Tibial artery (tissue), 4 donors: ENCODE data around the gene HABP2.

Source experiments
- DNase-seq, 2 donors: peaks; one replicate each; pipeline ENCODE4 v3.0.0-alpha.2; 2019
- H3K27ac ChIP-seq, 2 donors: fragments of 200-600 bp; sonication (generic) in 1 of 2; 1 replicate in 1 of 2; 2 replicates in 1 of 2; pipeline ENCODE4 v1.5.1; 2018 to 2019; ENCODE audit warnings: mild to moderate bottlenecking in 1 of 2
- H3K27me3 ChIP-seq, 2 donors: fragments of 200-600 bp; sonication (generic) in 1 of 2; one replicate each; pipeline versions ENCODE4 v1.5.1 to v1.6.0; 2016 to 2019
- H3K36me3 ChIP-seq, 3 donors: fragments of 200-600 bp; sonication (generic) in 2 of 3; one replicate each; pipeline ENCODE4 v1.5.1; 2016 to 2019; ENCODE audit warnings: mild to moderate bottlenecking in 2 of 3
- H3K4me1 ChIP-seq, 4 donors: fragments of 200-600 bp; sonication (generic) in 2 of 4; 1 replicate in 3 of 4; 2 replicates in 1 of 4; pipeline ENCODE4 v1.5.1; 2016 to 2019
- H3K4me3 ChIP-seq, 2 donors: fragments of 200-600 bp; sonication (generic) in 1 of 2; 1 replicate in 1 of 2; 2 replicates in 1 of 2; pipeline ENCODE4 v1.5.1; 2018 to 2019; ENCODE audit warnings: mild to moderate bottlenecking in 2 of 2
- H3K9me3 ChIP-seq, 3 donors: fragments of 200-600 bp; sonication (generic) in 1 of 3; one replicate each; pipeline ENCODE4 v1.5.1; 2016 to 2019
- CTCF ChIP-seq, 2 experiments: fragments of 200-600 bp in 1 of 2; fragments of 450-650 bp in 1 of 2; IDR thresholded peaks; one replicate each; pipeline ENCODE4 v1.5.1; 2017 to 2019; ENCODE audit warnings: antibody characterized with exemption in 2 of 2, mild to moderate bottlenecking in 1 of 2, moderate library complexity in 1 of 2
- intact Hi-C: fragments of 100-400 bp; cut with DNase I; formaldehyde crosslinking; loops from one replicate; pipeline ENCODE4 v1.15.0; 2023; ENCODE audit warnings: low total_unique reads

Gene HABP2

GRCh38 chr10:113616244-113617074 lies 63.6 kb downstream of the HABP2 start:
- DNase-seq: no peak

GRCh38 chr10:113617086-113617485 lies 64.2 kb downstream of the HABP2 start:
- TF ChIP-seq CTCF (IDR thresholded peaks at IDR 0.05): no peak
- intact Hi-C loops: no loop called here

More at GRCh38 chr10:113616244-113617074, 63.6 kb downstream of the HABP2 start:
- Histone ChIP-seq H3K27ac (no peak overlapping the region), H3K36me3 (no peaks in the 10 kb centered on the region), H3K27me3 (peaks cover 0 to 46% of the 10 kb centered on the region in 2 donors), H3K4me1 (peaks cover 0 to 3% (median 0%) of the 10 kb centered on the region in 4 donors), H3K4me3 (no peak overlapping the region), H3K9me3 (no peaks in the 10 kb centered on the region)
- no peak for TF ChIP-seq CTCF (IDR thresholded peaks at IDR 0.05)
- intact Hi-C loops: no loop called here

GRCh38 chr10:113618338-113618737 lies 65.5 kb downstream of the HABP2 start:
- H3K4me1 ChIP-seq: no peaks in the 10 kb centered on the region
- no peak overlapping the region for H3K27ac ChIP-seq
- H3K27me3 ChIP-seq: peaks cover 0 to 46% of the 10 kb centered on the region in 2 donors
- H3K4me3 ChIP-seq: no peak overlapping the region
- no peak for TF ChIP-seq CTCF (IDR thresholded peaks at IDR 0.05)
- H3K9me3 ChIP-seq: no peaks in the 10 kb centered on the region
- intact Hi-C loops: no loop called here
- no peaks in the 10 kb centered on the region for H3K36me3 ChIP-seq
- no peak for DNase-seq

More at GRCh38 chr10:113617086-113617485, 64.2 kb downstream of the HABP2 start:
- no peak overlapping the region for H3K27ac ChIP-seq
- H3K27me3 ChIP-seq: peaks cover 0 to 46% of the 10 kb centered on the region in 2 donors
- no peak for DNase-seq
- H3K36me3 ChIP-seq: no peaks in the 10 kb centered on the region
- no peak overlapping the region for H3K4me3 ChIP-seq
- H3K4me1 ChIP-seq: peaks cover 0 to 3% (median 0%) of the 10 kb centered on the region in 4 donors
- H3K9me3 ChIP-seq: no peaks in the 10 kb centered on the region

DNA sequence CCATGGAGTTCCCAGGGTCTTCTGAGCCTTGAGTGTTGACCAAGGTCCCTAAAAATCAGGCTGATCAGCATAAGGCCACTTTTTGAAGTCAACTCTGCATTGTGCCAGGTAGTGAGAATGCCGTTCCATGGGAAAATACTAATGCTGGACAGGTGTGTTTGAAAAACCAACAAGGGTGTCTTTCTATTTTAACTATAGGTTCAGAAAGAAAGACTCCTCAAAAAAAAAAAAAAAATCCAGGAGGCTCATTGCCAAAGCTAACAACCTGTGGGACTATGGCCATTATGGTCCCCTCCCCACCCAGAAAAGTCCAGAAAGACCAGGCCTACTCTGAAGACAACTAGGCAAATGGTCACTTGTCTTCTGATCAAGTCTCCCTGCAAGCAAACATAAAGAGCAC lies 66.5 kb downstream of the HABP2 start:
- H3K4me1 ChIP-seq: no peaks in the 10 kb centered on the region
- DNase-seq: no peak
- intact Hi-C loops: no loop called here
- H3K27me3 ChIP-seq: peaks cover 0 to 42% of the 10 kb centered on the region in 2 donors
- H3K9me3 ChIP-seq: no peaks in the 10 kb centered on the region
- no peaks in the 10 kb centered on the region for H3K36me3 ChIP-seq
- no peak overlapping the region for H3K27ac ChIP-seq
- no peak overlapping the region for H3K4me3 ChIP-seq
- no peak for TF ChIP-seq CTCF (IDR thresholded peaks at IDR 0.05)

DNA sequence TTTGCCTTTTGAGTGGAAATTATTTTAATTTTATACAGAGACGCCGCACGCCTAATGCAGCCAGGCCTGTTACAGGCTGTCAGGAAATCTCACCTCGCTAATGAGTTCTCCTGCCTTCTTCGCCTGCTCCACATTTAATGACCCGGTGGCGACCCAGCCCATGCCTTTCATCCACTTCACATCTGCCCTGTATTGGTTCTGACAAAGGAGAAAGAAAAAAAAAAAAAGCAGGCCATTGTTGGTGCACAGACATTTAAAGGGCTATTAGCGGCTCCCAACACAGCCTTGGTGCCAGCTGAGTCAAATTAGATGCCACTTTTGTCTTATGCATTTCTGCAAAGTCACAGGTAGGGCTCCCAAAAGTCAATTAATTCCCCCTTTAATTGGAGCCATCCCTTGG lies 67.7 kb downstream of the HABP2 start:
- Histone ChIP-seq H3K27me3 (peaks cover 0 to 34% of the 10 kb centered on the region in 2 donors), H3K4me1 (no peaks in the 10 kb centered on the region), H3K4me3 (no peak overlapping the region), H3K27ac (no peak overlapping the region), H3K36me3 (no peaks in the 10 kb centered on the region), H3K9me3 (no peaks in the 10 kb centered on the region)
- intact Hi-C loops: no loop called here
- no peak for DNase-seq
- TF ChIP-seq CTCF (IDR thresholded peaks at IDR 0.05): no peak
